B cell (primary cell): ENCODE data around the gene MBP.

Experiments used
- EZH2 ChIP-seq: IDR thresholded peaks from 2 replicates; pipeline ENCODE4 v1.6.1; 2012; ENCODE audit warnings: borderline replicate concordance, low read depth, mild to moderate bottlenecking, moderate library complexity, low read length; ENCODE audit not compliant: insufficient read depth, poor library complexity, severe bottlenecking
- TF ChIP-seq, protein P1 (sequence below): fragments of 200-600 bp; IDR thresholded peaks from one replicate; pipeline ENCODE4 v1.8.0; 2022; ENCODE audit warnings: antibody characterized with exemption, mild to moderate bottlenecking

DNA sequence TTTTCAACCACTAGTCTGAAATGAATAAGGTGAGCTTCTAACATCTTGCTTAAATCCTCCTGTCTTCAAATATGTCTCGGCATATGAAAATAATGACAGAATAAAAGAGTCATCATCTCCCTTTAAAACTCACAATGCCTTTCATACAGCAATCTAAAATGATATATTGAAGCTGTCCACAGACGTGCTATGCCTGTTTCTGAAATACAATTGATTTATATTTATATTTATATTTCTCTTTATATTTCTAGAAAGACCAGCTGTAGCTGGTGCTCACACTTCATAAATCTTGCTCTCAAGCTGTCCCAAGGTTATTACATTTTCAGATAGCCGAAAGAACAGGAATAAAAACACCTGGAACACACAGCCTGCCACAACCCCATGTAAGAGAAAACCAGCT is 11.1 kb downstream of the MBP start:
- TF ChIP-seq, protein P1, sequence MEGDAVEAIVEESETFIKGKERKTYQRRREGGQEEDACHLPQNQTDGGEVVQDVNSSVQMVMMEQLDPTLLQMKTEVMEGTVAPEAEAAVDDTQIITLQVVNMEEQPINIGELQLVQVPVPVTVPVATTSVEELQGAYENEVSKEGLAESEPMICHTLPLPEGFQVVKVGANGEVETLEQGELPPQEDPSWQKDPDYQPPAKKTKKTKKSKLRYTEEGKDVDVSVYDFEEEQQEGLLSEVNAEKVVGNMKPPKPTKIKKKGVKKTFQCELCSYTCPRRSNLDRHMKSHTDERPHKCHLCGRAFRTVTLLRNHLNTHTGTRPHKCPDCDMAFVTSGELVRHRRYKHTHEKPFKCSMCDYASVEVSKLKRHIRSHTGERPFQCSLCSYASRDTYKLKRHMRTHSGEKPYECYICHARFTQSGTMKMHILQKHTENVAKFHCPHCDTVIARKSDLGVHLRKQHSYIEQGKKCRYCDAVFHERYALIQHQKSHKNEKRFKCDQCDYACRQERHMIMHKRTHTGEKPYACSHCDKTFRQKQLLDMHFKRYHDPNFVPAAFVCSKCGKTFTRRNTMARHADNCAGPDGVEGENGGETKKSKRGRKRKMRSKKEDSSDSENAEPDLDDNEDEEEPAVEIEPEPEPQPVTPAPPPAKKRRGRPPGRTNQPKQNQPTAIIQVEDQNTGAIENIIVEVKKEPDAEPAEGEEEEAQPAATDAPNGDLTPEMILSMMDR: no peak
- TF ChIP-seq EZH2: no peak
